ENCODE measurements around the gene FGD3.

FGD3 gene

GRCh38 chr9:93030642-93031628 is 83.6 kb downstream of the FGD3 start:
- Histone ChIP-seq H4K20me1 (ENCODE audit: insufficient read depth, low read length) (0 out of 2 replicates have a peak, but pooled peaks cover 7% of the 10 kb centered on the region), H3K4me3 (ENCODE audit: low read depth in 1 of 2, low read length in 2 of 2) (no peak overlapping the region), H3K27ac (ENCODE audit: low read length) (no peak overlapping the region), H3K9ac (ENCODE audit: low read depth, low read length) (no peak overlapping the region), H3K9me3 (ENCODE audit: insufficient read depth, low read length, severe bottlenecking) (no peaks in the 10 kb centered on the region), H3K79me2 (ENCODE audit: insufficient read depth, low read length) (no peaks in the 10 kb centered on the region), H3K36me3 (ENCODE audit: insufficient read depth, low read length) (peaks cover 79% of the 10 kb centered on the region), H2AFZ (ENCODE audit: low read depth, low read length) (no peak overlapping the region), H3K4me1 (ENCODE audit: insufficient read depth, low read length) (peaks cover 29% of the 10 kb centered on the region), H3K27me3 (ENCODE audit: insufficient read depth, low read length, poor library complexity) (no peaks in the 10 kb centered on the region), H3K4me2 (ENCODE audit: insufficient read depth, low read length) (no peak overlapping the region)
- no peak for ATAC-seq (ENCODE audit: insufficient read depth, low read depth)
- TF ChIP-seq EZH2 (IDR thresholded peaks at IDR 0.05; ENCODE audit: borderline replicate concordance, low read depth, low read length, severe bottlenecking) (no peak), CTCF (IDR thresholded peaks at IDR 0.05; ENCODE audit: borderline replicate concordance, extremely low read depth, low read length, poor library complexity, severe bottlenecking) (no peak)
- DNase-seq: no peak

- ATAC-seq (ENCODE audit: insufficient read depth, low read depth) (no peak), DNase-seq (no peak)
- H2AFZ ChIP-seq (ENCODE audit: low read depth, low read length): no peak overlapping the region
- H3K79me2 ChIP-seq (ENCODE audit: insufficient read depth, low read length): no peaks in the 10 kb centered on the region
- H3K36me3 ChIP-seq (ENCODE audit: insufficient read depth, low read length): peaks cover 70% of the 10 kb centered on the region
- no peaks in the 10 kb centered on the region for H3K27me3 ChIP-seq (ENCODE audit: insufficient read depth, low read length, poor library complexity)
- no peak overlapping the region for H3K9ac ChIP-seq (ENCODE audit: low read depth, low read length)
- no peak overlapping the region for H3K27ac ChIP-seq (ENCODE audit: low read length)
- H3K4me3 ChIP-seq (ENCODE audit: low read depth in 1 of 2, low read length in 2 of 2): no peak overlapping the region
- H4K20me1 ChIP-seq (ENCODE audit: insufficient read depth, low read length): 0 out of 2 replicates have a peak, but pooled peaks cover 7% of the 10 kb centered on the region
- no peak overlapping the region for H3K4me2 ChIP-seq (ENCODE audit: insufficient read depth, low read length)
- TF ChIP-seq EZH2 (IDR thresholded peaks at IDR 0.05; ENCODE audit: borderline replicate concordance, low read depth, low read length, severe bottlenecking) (no peak), CTCF (IDR thresholded peaks at IDR 0.05; ENCODE audit: borderline replicate concordance, extremely low read depth, low read length, poor library complexity, severe bottlenecking) (no peak)
- no peaks in the 10 kb centered on the region for H3K9me3 ChIP-seq (ENCODE audit: insufficient read depth, low read length, severe bottlenecking)
- H3K4me1 ChIP-seq (ENCODE audit: insufficient read depth, low read length): peaks cover 20% of the 10 kb centered on the region
These were observed 84.5 kb downstream of the FGD3 start for GRCh38 chr9:93031629-93032430.

GRCh38 chr9:93032545-93032944 is 85.2 kb downstream of the FGD3 start:
- Histone ChIP-seq H3K9me3 (ENCODE audit: insufficient read depth, low read length, severe bottlenecking) (no peaks in the 10 kb centered on the region), H3K4me2 (ENCODE audit: insufficient read depth, low read length) (no peak overlapping the region), H3K4me3 (ENCODE audit: low read depth in 1 of 2, low read length in 2 of 2) (no peak overlapping the region), H3K4me1 (ENCODE audit: insufficient read depth, low read length) (peaks cover 13% of the 10 kb centered on the region), H2AFZ (ENCODE audit: low read depth, low read length) (no peak overlapping the region), H3K36me3 (ENCODE audit: insufficient read depth, low read length) (peaks cover 66% of the 10 kb centered on the region), H3K79me2 (ENCODE audit: insufficient read depth, low read length) (no peaks in the 10 kb centered on the region), H3K9ac (ENCODE audit: low read depth, low read length) (no peak overlapping the region), H4K20me1 (ENCODE audit: insufficient read depth, low read length) (0 out of 2 replicates have a peak, but pooled peaks cover 7% of the 10 kb centered on the region), H3K27me3 (ENCODE audit: insufficient read depth, low read length, poor library complexity) (no peaks in the 10 kb centered on the region), H3K27ac (ENCODE audit: low read length) (no peak overlapping the region)
- ATAC-seq (ENCODE audit: insufficient read depth, low read depth) (no peak), DNase-seq (no peak)
- no peak for TF ChIP-seq CTCF (IDR thresholded peaks at IDR 0.05; ENCODE audit: borderline replicate concordance, extremely low read depth, low read length, poor library complexity, severe bottlenecking)
- no peak for TF ChIP-seq EZH2 (IDR thresholded peaks at IDR 0.05; ENCODE audit: borderline replicate concordance, low read depth, low read length, severe bottlenecking)
